Measurements from ENCODE around the gene SYTL3.

The SYTL3 gene

GRCh38 chr6:158775832-158776231 is 126.0 kb downstream of the SYTL3 start:
- no peak overlapping the region for H3K4me3 ChIP-seq (ENCODE audit: low read length)
- no peak for TF ChIP-seq CTCF (conservative IDR thresholded peaks at IDR 0.05; ENCODE audit: low read length)
- DNase-seq (ENCODE audit: low read depth), result no peak

DNA sequence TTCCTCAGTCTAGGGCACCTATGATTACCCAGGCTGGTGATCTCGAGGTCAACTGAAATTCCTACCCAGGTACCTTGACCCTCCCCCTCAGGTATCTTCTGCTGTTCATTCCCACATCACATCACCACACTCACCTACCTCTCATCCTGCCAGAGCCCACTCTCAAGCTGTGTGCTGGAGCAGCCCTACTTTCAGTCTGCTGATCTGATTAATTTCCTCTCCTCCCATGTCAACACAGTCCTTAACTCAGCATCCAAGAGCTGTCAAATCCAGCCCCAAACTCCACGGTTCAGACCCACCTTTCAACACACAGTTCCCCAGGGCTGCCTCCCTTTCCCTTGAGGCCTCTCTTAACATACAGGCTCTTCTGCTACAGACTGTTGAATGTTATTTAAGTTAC is 126.9 kb downstream of the SYTL3 start:
- no peak for TF ChIP-seq CTCF (conservative IDR thresholded peaks at IDR 0.05; ENCODE audit: low read length)
- DNase-seq (ENCODE audit: low read depth), result no peak
- no peak overlapping the region for H3K4me3 ChIP-seq (ENCODE audit: low read length)

GRCh38 chr6:158777510-158777909 is 127.7 kb downstream of the SYTL3 start:
- no peak for DNase-seq (ENCODE audit: low read depth)
- no peak overlapping the region for H3K4me3 ChIP-seq (ENCODE audit: low read length)
- no peak for TF ChIP-seq CTCF (conservative IDR thresholded peaks at IDR 0.05; ENCODE audit: low read length)

- TF ChIP-seq CTCF (conservative IDR thresholded peaks at IDR 0.05; ENCODE audit: low read length), result no peak
- no peak overlapping the region for H3K4me3 ChIP-seq (ENCODE audit: low read length)
- no peak for DNase-seq (ENCODE audit: low read depth)
These were observed 128.2 kb downstream of the SYTL3 start for GRCh38 chr6:158778005-158778527.

DNA sequence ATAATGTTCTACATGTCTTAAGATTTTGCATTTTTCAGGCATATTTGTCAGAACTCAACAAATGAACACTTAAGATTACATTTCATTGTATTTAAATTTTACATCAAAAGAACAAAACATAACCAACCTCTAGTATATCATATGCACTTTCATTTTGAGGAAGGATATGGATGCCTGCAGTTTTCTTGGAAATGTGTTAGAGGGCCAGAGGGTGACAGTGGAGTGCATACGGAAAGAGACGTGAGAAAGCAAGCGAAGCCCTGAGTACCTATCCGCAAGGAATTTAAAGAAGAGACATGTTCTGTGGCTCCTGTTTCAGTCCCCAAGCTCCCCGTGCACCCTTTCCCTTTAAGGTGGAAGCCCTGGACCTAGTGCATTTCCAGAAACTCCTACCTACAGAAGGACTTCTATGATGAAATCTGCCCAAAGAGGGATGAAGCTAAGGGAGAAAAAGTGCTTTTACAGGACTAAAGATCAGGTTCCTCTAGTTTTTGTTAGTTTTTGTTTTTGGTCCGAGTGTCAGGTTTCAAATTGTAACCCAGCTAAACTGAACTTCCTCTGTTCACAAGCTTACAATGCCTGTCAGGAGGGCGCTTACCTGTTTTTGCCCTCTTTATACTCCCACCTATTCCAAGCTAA is 130.5 kb downstream of the SYTL3 start:
- TF ChIP-seq CTCF (conservative IDR thresholded peaks at IDR 0.05; ENCODE audit: low read length), result no peak
- H3K4me3 ChIP-seq (ENCODE audit: low read length), result no peak overlapping the region
- DNase-seq (ENCODE audit: low read depth), result no peak

- no peak for DNase-seq (ENCODE audit: low read depth)
These were observed 131.3 kb downstream of the SYTL3 start for GRCh38 chr6:158780988-158781691.

More at GRCh38 chr6:158780988-158781691, 131.3 kb downstream of the SYTL3 start:
- TF ChIP-seq CTCF (conservative IDR thresholded peaks at IDR 0.05; ENCODE audit: low read length), result no peak
- H3K4me3 ChIP-seq (ENCODE audit: low read length), result no peak overlapping the region

Measured in AG10803 (cell line).